ENCODE data around the gene PPM1M. TPM values are rescaled to one million over a fixed set of nuclear protein-coding genes. Genes with fewer than 3 reads are reported as not detected.

PPM1M gene
- total RNA-seq, 1 experiment from 2014 or later: 16.2 TPM

DNA sequence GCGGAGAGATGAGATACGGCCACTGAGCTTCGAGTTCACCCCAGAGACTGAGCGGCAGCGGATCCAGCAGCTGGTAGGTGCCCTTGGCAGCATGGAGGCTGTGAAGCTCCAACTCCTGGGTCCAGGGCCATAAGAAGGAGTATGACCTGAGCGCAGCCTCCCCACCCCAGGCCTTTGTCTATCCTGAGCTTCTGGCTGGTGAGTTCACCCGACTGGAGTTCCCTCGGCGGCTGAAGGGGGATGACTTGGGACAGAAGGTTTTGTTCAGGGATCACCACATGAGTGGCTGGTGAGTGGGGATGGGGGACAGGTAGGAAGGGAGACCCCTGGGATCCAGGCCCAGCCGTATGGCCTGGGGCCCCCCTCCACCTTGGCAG lies 2.6 kb downstream of the PPM1M start:
- H3K9me2 ChIP-seq (ENCODE audit: insufficient read depth): no peaks in the 10 kb centered on the region
- H3K27me3 ChIP-seq (ENCODE audit: insufficient read depth, low read depth): no peaks in the 10 kb centered on the region
- H3K36me3 ChIP-seq (ENCODE audit: low read depth): no peaks in the 10 kb centered on the region
- H3K27ac ChIP-seq: no peak overlapping the region
- BruUV-seq (replicated peaks): no TSS peak
- H2AFZ ChIP-seq: no peak overlapping the region
- H3K4me3 ChIP-seq: no peak overlapping the region
- no peak for DNase-seq
- TF ChIP-seq CTCF (conservative IDR thresholded peaks at IDR 0.05) (no peak), EZH2 (IDR thresholded peaks at IDR 0.05; ENCODE audit: low read depth) (no peak)
- peaks cover 22% of the 10 kb centered on the region for H3K4me1 ChIP-seq (replicated peaks; ENCODE audit: insufficient read depth)
- H3K4me2 ChIP-seq: no peak overlapping the region
- intact Hi-C loops (cut with micrococcal nuclease; ENCODE audit: unreplicated experiment): no loop called here
- CTCF ChIA-PET: no interaction called here
- no peaks in the 10 kb centered on the region for H3K79me2 ChIP-seq (ENCODE audit: low read depth)
- POLR2A ChIA-PET (ENCODE audit: unreplicated experiment): no interaction called here
- H3K9me3 ChIP-seq (ENCODE audit: insufficient read depth, low read depth): no peaks in the 10 kb centered on the region
- no peaks in the 10 kb centered on the region; the same call in 1 of the 2 replicates for H4K20me1 ChIP-seq (ENCODE audit: insufficient read depth)
- H3F3A ChIP-seq (ENCODE audit: insufficient read depth, low read depth): peaks cover 42% of the 10 kb centered on the region; the same call in 1 of the 2 replicates

DNA sequence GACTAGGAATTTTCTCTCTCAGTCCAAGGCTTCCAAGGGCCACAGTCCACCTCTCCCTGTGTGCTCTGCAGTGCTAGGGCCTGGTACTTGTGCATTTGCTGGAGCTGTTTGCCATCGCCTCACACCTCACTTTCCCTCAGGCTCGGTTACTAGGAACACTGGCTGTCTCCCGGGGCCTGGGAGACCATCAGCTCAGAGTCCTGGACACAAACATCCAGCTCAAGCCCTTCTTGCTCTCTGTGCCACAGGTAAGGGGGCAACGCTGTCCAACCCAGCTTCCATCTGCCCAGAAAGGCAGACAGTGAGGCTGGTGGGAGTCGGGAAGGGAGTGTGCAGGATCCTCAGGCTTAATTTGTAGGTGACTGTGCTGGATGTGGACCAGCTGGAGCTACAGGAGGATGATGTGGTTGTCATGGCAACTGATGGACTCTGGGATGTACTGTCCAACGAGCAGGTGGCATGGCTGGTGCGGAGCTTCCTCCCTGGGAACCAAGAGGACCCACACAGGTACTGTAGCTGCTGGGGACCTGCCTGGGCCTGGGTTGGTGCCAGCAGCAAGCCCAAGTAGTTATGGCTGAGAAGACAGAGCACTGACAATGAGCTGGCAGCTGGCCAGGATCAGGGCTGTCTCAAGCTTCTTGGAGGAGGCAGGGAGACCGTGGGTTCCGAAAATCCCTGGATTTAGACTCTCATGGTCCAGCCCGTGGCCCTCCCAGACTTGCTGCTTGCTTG lies 3.4 kb downstream of the PPM1M start:
- H3F3A ChIP-seq (ENCODE audit: insufficient read depth, low read depth): peaks cover 33% of the 10 kb centered on the region; the same call in 1 of the 2 replicates
- intact Hi-C loops (cut with micrococcal nuclease; ENCODE audit: unreplicated experiment): no loop called here
- POLR2A ChIA-PET (ENCODE audit: unreplicated experiment): no interaction called here

DNA sequence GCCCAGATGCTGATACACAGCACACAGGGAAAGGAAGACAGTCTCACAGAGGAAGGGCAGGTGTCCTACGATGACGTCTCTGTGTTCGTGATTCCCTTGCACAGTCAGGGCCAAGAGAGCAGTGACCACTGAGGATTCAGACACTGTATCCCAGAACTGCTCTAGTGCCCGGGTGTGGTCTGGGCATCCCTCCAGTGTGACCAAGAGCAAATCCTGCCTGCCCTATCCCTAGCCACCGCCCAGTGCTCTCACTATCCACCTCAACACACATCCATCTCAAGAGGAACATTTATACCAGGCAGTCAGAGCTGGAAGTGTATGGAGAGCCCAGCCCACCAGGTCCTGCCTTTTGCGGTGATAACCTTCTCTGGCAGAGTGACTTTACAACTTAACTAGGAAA lies 4.1 kb downstream of the PPM1M start:
- no peak overlapping the region for H3K4me2 ChIP-seq
- no peaks in the 10 kb centered on the region for H3K9me2 ChIP-seq (ENCODE audit: insufficient read depth)
- H3F3A ChIP-seq (ENCODE audit: insufficient read depth, low read depth): peaks cover 31% of the 10 kb centered on the region; the same call in 1 of the 2 replicates
- ChIA-PET CTCF (no interaction called here), POLR2A (ENCODE audit: unreplicated experiment) (no interaction called here)
- no TSS peak for BruUV-seq (replicated peaks)
- H3K4me1 ChIP-seq (replicated peaks; ENCODE audit: insufficient read depth): peaks cover 7% of the 10 kb centered on the region
- no peak overlapping the region for H3K4me3 ChIP-seq
- intact Hi-C loops (cut with micrococcal nuclease; ENCODE audit: unreplicated experiment): no loop called here
- no peak overlapping the region for H3K27ac ChIP-seq
- H3K27me3 ChIP-seq (ENCODE audit: insufficient read depth, low read depth): no peaks in the 10 kb centered on the region
- TF ChIP-seq EZH2 (IDR thresholded peaks at IDR 0.05; ENCODE audit: low read depth): no peak
- no peak for TF ChIP-seq CTCF (conservative IDR thresholded peaks at IDR 0.05)
- no peak overlapping the region for H2AFZ ChIP-seq
- no peaks in the 10 kb centered on the region for H3K9me3 ChIP-seq (ENCODE audit: insufficient read depth, low read depth)
- DNase-seq: no peak
- no peaks in the 10 kb centered on the region for H3K79me2 ChIP-seq (ENCODE audit: low read depth)
- H3K36me3 ChIP-seq (ENCODE audit: low read depth): no peaks in the 10 kb centered on the region
- H4K20me1 ChIP-seq (ENCODE audit: insufficient read depth): no peaks in the 10 kb centered on the region; the same call in none of the 2 replicates

More for the DNA sequence above, 3.4 kb downstream of the PPM1M start:
- no TSS peak for BruUV-seq (replicated peaks)
- Histone ChIP-seq H3K4me2 (no peak overlapping the region), H3K36me3 (ENCODE audit: low read depth) (no peaks in the 10 kb centered on the region), H3K27me3 (ENCODE audit: insufficient read depth, low read depth) (no peaks in the 10 kb centered on the region), H4K20me1 (ENCODE audit: insufficient read depth) (no peaks in the 10 kb centered on the region; the same call in 1 of the 2 replicates), H3K79me2 (ENCODE audit: low read depth) (no peaks in the 10 kb centered on the region), H3K9me2 (ENCODE audit: insufficient read depth) (no peaks in the 10 kb centered on the region), H2AFZ (no peak overlapping the region), H3K4me1 (replicated peaks; ENCODE audit: insufficient read depth) (peaks cover 14% of the 10 kb centered on the region), H3K27ac (no peak overlapping the region), H3K9me3 (ENCODE audit: insufficient read depth, low read depth) (no peaks in the 10 kb centered on the region), H3K4me3 (no peak overlapping the region)
- CTCF ChIA-PET: no interaction called here
- no peak for TF ChIP-seq EZH2 (IDR thresholded peaks at IDR 0.05; ENCODE audit: low read depth)
- no peak for TF ChIP-seq CTCF (conservative IDR thresholded peaks at IDR 0.05)
- DNase-seq: no peak
